HG02610 (cell line): ENCODE results near the gene CHTF18.
"Not testable (repeated sequence)": the region's sequence is repeated elsewhere in the genome, so short reads cannot be mapped to it uniquely, and the experiment has no call there.

ENCODE experiments used
- ATAC-seq: cut with Tn5 transposase; IDR thresholded peaks from one replicate; pipeline ENCODE4 v1.9.1; 2021; ENCODE audit warnings: mild to moderate bottlenecking, moderate library complexity; ENCODE audit not compliant: unreplicated experiment

CHTF18 gene

GRCh38 chr16:774086-775001, 14.1 kb upstream of the CHTF18 start:
- ATAC-seq: no peak

DNA sequence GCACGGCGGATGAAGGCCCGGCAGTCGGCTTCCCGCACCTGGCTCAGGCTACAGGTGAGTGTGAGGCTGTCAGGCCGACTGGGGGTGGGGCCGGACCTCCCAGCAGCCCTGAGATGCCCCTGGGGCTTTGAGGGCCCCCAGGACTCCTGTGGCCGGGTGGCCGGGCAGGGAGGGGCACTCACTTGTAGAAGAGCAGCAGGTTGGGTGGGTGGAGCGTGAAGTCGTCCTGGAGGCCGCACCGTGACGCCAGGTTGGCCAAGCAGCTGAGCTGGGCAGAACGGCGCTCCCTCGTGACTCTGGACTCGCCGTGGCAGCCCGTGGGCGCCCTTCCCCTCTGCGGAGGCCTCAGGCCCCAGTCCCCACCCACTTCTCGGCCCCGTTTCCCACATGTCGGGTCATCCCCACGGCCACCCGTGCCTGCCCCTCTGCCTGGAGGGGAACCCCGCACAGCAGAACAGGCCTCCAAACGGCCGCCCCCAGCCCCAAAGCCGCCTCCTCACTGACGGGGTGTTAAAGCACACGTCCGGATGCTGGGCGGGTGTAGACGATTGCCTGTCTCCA, 13.1 kb upstream of the CHTF18 start:
- no peak for ATAC-seq

DNA sequence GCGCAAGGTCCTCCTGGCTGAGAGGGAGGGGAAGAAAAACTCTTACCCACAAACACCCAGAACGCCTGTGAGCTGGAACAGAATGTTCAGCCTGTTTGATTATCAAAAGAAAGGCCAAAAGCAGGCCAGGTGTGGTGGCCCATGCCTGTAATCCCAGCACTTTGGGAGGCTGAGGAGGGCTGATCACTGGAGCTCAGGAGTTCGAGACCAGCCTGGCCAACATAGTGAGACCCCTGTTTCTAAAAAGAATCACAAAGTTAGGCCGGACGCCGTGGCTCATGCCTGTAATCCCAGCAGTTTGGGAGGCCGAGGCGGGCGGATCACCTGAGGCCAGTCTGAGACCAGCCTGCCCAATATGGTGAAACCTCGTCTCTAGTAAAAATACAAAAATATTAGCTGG, 12.1 kb upstream of the CHTF18 start:
- not testable (repeated sequence) for ATAC-seq

DNA sequence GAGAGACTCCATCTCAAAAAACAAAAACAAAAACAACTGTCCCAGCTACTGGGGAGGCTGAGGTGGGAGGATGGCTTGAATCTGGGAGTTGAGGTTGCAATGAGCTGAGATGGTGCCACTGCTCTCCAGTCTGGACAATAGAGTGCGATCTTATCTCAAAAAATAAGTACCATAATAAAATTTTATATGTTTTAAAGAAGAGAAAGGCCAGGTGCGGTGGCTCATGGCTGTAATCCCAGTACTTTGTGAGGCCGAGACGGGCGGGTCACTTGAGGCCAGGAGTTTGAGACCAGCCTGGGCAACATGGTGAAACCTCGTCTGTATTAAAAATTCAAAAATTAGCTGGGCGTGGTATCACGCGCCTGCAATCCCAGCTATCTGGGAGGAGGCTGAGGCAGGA, 11.6 kb upstream of the CHTF18 start:
- ATAC-seq: no peak

DNA sequence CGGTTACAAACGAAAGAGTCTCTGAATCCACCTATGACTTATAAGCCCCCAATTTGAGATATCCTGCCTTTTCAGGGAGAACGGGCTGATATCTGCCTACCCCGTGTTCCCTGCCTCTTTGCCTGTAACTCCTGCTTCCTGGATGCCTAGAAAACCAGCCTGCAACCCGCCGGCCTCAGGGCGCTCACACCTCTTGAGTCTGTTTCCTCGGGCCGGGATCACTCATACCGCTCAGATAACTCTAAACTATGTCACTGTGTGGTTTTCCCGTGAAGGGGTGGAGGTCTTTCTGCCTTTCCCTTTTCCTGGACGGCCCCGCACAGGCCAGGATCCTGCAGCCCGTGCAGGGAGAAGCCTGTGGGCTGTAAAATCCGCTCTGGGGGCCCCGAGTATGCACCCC, 10.6 kb upstream of the CHTF18 start:
- ATAC-seq: no peak

- no peak for ATAC-seq
Measured at GRCh38 chr16:778447-778846, 10.0 kb upstream of the CHTF18 start.

- ATAC-seq: no peak
Measured at GRCh38 chr16:778909-779527, 9.4 kb upstream of the CHTF18 start.

DNA sequence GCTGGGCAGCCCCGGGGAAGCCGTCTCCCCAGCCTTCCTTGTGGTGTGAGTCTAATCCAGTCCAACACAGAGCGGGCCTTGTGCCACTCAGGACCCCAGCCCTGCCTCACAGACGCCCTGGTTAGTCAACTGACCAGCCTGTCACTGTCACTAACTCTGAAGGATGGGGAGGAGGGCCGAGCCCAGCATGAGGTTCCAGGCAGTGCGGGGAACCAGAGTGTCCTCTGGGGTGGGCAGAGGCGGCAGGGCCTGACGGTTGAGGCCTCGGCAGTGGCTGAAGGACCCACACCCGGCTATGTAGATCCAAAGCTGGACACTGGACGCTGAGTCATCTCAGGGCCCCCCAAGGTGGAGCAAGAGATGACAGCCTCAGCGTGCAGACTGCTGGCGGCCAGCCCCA, 8.9 kb upstream of the CHTF18 start:
- ATAC-seq: no peak

DNA sequence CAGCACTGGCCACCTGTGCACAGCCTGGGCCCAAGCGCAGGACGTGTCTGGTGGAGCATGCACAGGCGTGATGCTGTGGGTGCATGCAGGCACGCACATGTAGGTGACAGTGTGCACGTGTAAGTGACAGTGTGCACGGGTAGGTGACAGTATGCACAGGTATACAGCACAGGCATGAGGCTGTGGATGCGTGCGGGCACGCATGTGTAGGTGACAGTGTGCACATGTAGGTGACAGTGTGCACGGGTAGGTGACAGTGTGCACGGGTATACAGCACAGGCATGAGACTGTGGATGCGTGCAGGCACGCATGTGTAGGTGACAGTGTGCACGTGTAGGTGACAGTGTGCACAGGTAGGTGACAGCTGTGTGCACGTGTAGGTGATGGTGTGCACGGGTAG, 8.1 kb upstream of the CHTF18 start:
- no peak for ATAC-seq

DNA sequence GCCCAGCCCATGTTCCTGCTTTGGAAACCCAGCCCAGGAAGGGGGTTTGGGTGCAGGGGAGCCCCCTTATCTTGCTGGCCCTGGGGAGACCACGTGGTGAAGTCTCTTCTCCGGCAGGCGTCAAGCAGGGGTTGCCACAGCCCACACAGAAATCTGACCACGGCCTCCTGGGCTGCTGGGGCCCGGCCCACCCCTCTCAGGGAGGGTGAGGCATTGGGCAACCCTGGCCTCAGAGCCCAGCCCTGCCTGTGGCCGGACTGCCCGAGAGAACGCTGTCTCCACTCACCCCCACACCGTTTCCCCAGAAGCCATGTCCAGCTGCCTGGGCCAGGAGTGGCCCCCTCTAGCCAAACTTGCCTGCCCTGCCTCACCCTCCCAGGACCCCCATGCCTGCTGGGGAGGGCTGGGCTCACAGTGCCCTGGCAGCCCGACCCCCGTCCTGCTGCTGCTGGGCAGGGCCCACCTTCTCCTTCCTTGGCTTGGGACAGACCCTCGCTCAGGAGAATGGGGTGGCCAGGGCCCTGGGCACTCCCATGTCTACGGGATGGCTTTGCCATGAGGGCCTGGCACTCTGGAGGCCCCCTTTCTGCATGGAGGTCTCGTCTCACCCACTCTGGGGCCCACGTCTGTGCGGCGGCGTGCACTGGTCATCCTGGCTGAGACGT, 6.9 kb upstream of the CHTF18 start:
- ATAC-seq: no peak

- no peak for ATAC-seq
Measured at GRCh38 chr16:782258-782657, 6.2 kb upstream of the CHTF18 start.

GRCh38 chr16:782766-783403, 5.5 kb upstream of the CHTF18 start:
- ATAC-seq: no peak

DNA sequence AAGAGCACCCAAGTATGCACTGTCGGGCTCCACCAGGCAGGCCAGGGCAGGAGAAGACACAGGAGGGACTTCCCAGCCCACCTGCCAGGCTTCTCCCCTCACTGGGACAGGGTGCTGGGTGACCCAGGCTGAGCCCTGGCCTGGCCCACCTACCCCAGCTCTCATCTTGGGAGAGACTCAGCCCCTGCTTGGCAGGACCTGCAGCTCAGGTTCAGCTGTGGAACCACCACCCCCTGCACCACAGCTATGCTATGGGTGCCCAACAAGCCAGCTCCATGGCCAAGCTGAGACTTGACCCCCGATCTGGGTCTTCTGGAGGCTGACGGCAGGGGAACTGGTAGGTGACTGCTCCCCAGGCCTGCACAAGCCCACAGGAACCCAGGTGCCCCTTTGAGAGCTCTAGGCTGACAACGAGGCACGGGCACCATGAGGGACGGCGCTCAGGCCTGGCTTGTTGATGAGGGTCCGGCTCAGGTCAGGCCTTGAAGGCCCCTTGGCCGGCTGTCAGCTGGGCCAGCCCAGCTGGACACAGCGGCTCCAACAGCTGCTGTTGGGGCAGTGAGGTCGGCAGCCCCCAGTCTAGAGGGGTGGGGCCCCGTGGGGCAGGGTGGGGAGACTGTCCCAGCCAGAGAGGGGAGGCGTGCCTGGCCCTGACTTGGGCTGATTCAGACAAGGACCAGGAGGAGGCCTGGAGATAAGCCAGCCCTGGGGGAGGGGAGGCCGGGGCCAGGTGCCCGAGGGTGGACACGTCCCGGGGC, 4.8 kb upstream of the CHTF18 start:
- no peak for ATAC-seq

- ATAC-seq: no peak
Measured at GRCh38 chr16:784431-784830, 4.0 kb upstream of the CHTF18 start.

GRCh38 chr16:785563-786535, 2.6 kb upstream of the CHTF18 start:
- ATAC-seq: no peak

- no peak for ATAC-seq
Measured at GRCh38 chr16:787321-787966, 976 bp upstream of the CHTF18 start.

DNA sequence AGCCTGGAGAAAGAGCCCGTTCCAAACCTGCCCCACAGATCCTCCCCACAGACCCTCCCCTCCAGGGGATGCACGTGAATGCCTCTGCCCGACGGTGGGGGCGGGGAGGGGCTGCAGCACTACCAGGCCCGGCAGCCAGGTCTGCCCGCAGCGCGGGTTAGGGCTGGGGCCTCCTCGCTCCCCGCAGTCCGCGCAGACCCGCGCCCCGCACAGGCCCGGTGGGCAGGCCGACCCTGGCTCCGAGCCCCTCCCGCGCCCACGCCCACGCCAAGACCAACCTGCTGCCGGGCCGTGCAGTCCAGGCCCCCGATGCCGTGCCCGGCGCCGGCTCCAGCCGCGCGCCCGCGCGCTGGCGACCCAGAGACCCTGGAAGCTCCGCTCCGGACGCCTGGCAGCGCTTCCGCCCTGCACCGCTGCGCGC, 432 bp upstream of the CHTF18 start, which contains the start of gene RPUSD1:
TSS of gene RPUSD1 (minus strand) at position 404 of the 421 bp plus-strand sequence. CDS start 644 bp downstream, outside the sequence.
- ATAC-seq: no peak

GRCh38 chr16:789191-789850, 901 bp downstream of the CHTF18 start:
- no peak for ATAC-seq
